Glutamatergic neuron (in vitro differentiated cells): ENCODE results near the gene CDC42BPB. TPM values are rescaled to one million over a fixed set of nuclear protein-coding genes. Genes with fewer than 3 reads are reported as not detected.

Source experiments
- DNase-seq: peaks from one replicate; pipeline ENCODE4 v3.0.0; 2022
- H3K27ac Mint-ChIP-seq: one replicate; pipeline ENCODE4 v1.8.0; 2020; ENCODE audit warnings: mild to moderate bottlenecking, mixed read lengths, inconsistent platforms; ENCODE audit not compliant: unreplicated experiment
- H3K27me3 Mint-ChIP-seq: one replicate; pipeline ENCODE4 v1.8.0; 2020; ENCODE audit warnings: mild to moderate bottlenecking, moderate library complexity, mixed read lengths, inconsistent platforms; ENCODE audit not compliant: unreplicated experiment
- H3K36me3 Mint-ChIP-seq: one replicate; pipeline ENCODE4 v1.8.0; 2020; ENCODE audit warnings: mild to moderate bottlenecking, mixed read lengths, inconsistent platforms; ENCODE audit not compliant: unreplicated experiment
- H3K4me1 Mint-ChIP-seq: one replicate; pipeline ENCODE4 v1.8.0; 2020; ENCODE audit warnings: mild to moderate bottlenecking, low read depth, mixed read lengths, inconsistent platforms; ENCODE audit not compliant: unreplicated experiment
- H3K4me3 Mint-ChIP-seq: one replicate; pipeline ENCODE4 v1.8.0; 2020; ENCODE audit warnings: mild to moderate bottlenecking, mixed read lengths, inconsistent platforms; ENCODE audit not compliant: unreplicated experiment
- H3K9me3 Mint-ChIP-seq: one replicate; pipeline ENCODE4 v1.8.0; 2020; ENCODE audit warnings: mild to moderate bottlenecking, moderate library complexity, mixed read lengths, inconsistent platforms; ENCODE audit not compliant: unreplicated experiment
- CTCF ChIP-seq: fragments of 200-600 bp; sonication (generic); IDR thresholded peaks from one replicate; pipeline ENCODE4 v1.5.0; 2021; ENCODE audit not compliant: partially characterized antibody, unreplicated experiment
- total RNA-seq: library from RNA; stranded (reverse); fragmentation: NEBNext Ultra II Directional; extraction: Animal tissue kit (Norgen Biotek cat#: 25700); gene quantifications from one replicate; pipeline ENCODE4 v1.2.1, GENCODE V29; 2021; ENCODE audit not compliant: unreplicated experiment

Gene CDC42BPB
- total RNA-seq, 1 donor from 2014 or later = 125 TPM

GRCh38 chr14:102917469-102918211, 139.7 kb downstream of the CDC42BPB start:
- H3K36me3 Mint-ChIP-seq = no peaks in the 10 kb centered on the region
- peaks cover 2% of the 10 kb centered on the region for H3K9me3 Mint-ChIP-seq
- no peak overlapping the region for H3K27ac Mint-ChIP-seq
- peak; percentile 52 for TF ChIP-seq CTCF
- H3K27me3 Mint-ChIP-seq = peaks cover 2% of the 10 kb centered on the region
- peak; percentile 82 for DNase-seq
- H3K4me1 Mint-ChIP-seq = no peaks in the 10 kb centered on the region
- no peak overlapping the region for H3K4me3 Mint-ChIP-seq

GRCh38 chr14:102917056-102917385, 140.3 kb downstream of the CDC42BPB start:
- Mint-ChIP-seq H3K27ac (no peak overlapping the region), H3K4me3 (no peak overlapping the region), H3K27me3 (peaks cover 2% of the 10 kb centered on the region), H3K4me1 (no peaks in the 10 kb centered on the region), H3K9me3 (peaks cover 2% of the 10 kb centered on the region), H3K36me3 (no peaks in the 10 kb centered on the region)
- TF ChIP-seq CTCF = no peak
- no peak for DNase-seq

- Mint-ChIP-seq H3K9me3 (peaks cover 2% of the 10 kb centered on the region), H3K27me3 (peaks cover 2% of the 10 kb centered on the region), H3K36me3 (no peaks in the 10 kb centered on the region), H3K27ac (no peak overlapping the region), H3K4me1 (peaks cover under 1% of the 10 kb centered on the region), H3K4me3 (no peak overlapping the region)
- no peak for TF ChIP-seq CTCF
- DNase-seq = no peak
These were observed 140.8 kb downstream of the CDC42BPB start for GRCh38 chr14:102916347-102917055.

- no peak overlapping the region for H3K4me3 Mint-ChIP-seq
- no peak overlapping the region for H3K27ac Mint-ChIP-seq
- H3K27me3 Mint-ChIP-seq = peaks cover 2% of the 10 kb centered on the region
- peaks cover 11% of the 10 kb centered on the region for H3K4me1 Mint-ChIP-seq
- H3K36me3 Mint-ChIP-seq = no peaks in the 10 kb centered on the region
- no peak for TF ChIP-seq CTCF
- no peak for DNase-seq
- peaks cover 2% of the 10 kb centered on the region for H3K9me3 Mint-ChIP-seq
These were observed 141.8 kb downstream of the CDC42BPB start for GRCh38 chr14:102915292-102916110.
